Ammon's horn (tissue), 1 donor: ENCODE measurements around the gene CLN5.
A peak's percentile ranks its signal among the peaks of the same experiment; 100 is the strongest.

Source experiments
- DNase-seq: peaks from one replicate; pipeline ENCODE4 v3.0.0-alpha.2; 2016; ENCODE audit warnings: low spot score

Gene CLN5

GRCh38 chr13:77019756-77020155 lies 27.9 kb downstream of the CLN5 start:
- DNase-seq, result no peak

- DNase-seq, result no peak
Observed at GRCh38 chr13:77022341-77022740, 30.5 kb downstream of the CLN5 start.

GRCh38 chr13:77026255-77026860 lies 34.5 kb downstream of the CLN5 start:
- DNase-seq, result peak; percentile 74

- DNase-seq, result peak; percentile 89
Observed at GRCh38 chr13:77026861-77027621, 35.2 kb downstream of the CLN5 start, which contains the start of gene FBXL3. Gene FBXL3, minus strand, starts transcription at chr13:77027159. Its CDS starts 5,299 bp downstream, at chr13:77021860.

GRCh38 chr13:77028202-77028601 lies 36.3 kb downstream of the CLN5 start:
- DNase-seq, result no peak

- DNase-seq, result no peak
Observed at GRCh38 chr13:77029436-77029835, 37.6 kb downstream of the CLN5 start.

- no peak for DNase-seq
Observed at GRCh38 chr13:77031656-77032243, 39.9 kb downstream of the CLN5 start.

GRCh38 chr13:77033717-77034302 lies 41.9 kb downstream of the CLN5 start:
- DNase-seq, result no peak

- DNase-seq, result no peak
Observed at GRCh38 chr13:77034881-77035280, 43.0 kb downstream of the CLN5 start.

- peak; percentile 56 for DNase-seq
Observed at GRCh38 chr13:77036279-77036678, 44.4 kb downstream of the CLN5 start.

- DNase-seq, result no peak
Observed at GRCh38 chr13:77038907-77039480, 47.1 kb downstream of the CLN5 start.

GRCh38 chr13:77040076-77040475 lies 48.2 kb downstream of the CLN5 start:
- no peak for DNase-seq

GRCh38 chr13:77040835-77041234 lies 49.0 kb downstream of the CLN5 start:
- DNase-seq, result no peak

- no peak for DNase-seq
Observed at GRCh38 chr13:77042566-77043177, 50.8 kb downstream of the CLN5 start.

- DNase-seq, result no peak
Observed at GRCh38 chr13:77047649-77048343, 55.9 kb downstream of the CLN5 start.

GRCh38 chr13:77048681-77049080 lies 56.8 kb downstream of the CLN5 start:
- peak; percentile 29 for DNase-seq

GRCh38 chr13:77053192-77053591 lies 61.3 kb downstream of the CLN5 start:
- DNase-seq, result no peak
